ENCODE measurements around the gene NARF.

NARF gene

DNA sequence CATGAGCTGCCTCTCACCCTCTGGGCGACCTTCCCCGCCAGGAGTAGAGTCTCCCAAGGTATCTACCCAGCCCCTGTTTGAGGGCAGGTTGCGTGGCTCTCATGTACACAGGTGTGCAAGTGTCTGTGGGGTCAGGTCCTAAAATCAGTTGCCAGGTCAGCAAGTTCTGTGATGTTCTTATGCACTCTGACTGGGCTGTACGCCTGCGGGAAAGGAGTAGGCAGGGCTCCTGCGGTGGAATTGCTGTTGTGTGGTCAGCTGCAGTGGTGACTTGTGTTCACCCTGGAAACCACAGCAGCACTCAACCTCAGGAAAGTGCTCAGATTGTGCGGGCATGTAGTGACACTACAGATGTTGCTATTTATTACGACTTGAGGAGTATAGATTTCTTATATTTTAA lies 19.4 kb downstream of the NARF start:
- H3K4me3 ChIP-seq (ENCODE audit: low read depth, low read length) = no peak overlapping the region
- no peaks in the 10 kb centered on the region for H3K4me1 ChIP-seq (ENCODE audit: control insufficient read depth, insufficient read depth, low read length, unreplicated experiment)
- H3K27me3 ChIP-seq (ENCODE audit: insufficient read depth, low read length) = no peaks in the 10 kb centered on the region
- no peak overlapping the region for H3K27ac ChIP-seq (ENCODE audit: low read depth, low read length)
- no peak overlapping the region for H2AFZ ChIP-seq (ENCODE audit: low read length, unreplicated experiment)
- H3K36me3 ChIP-seq (ENCODE audit: insufficient read depth, low read length) = no peaks in the 10 kb centered on the region
- H3K79me2 ChIP-seq (ENCODE audit: control insufficient read depth, insufficient read depth, low read length, unreplicated experiment) = no peaks in the 10 kb centered on the region

DNA sequence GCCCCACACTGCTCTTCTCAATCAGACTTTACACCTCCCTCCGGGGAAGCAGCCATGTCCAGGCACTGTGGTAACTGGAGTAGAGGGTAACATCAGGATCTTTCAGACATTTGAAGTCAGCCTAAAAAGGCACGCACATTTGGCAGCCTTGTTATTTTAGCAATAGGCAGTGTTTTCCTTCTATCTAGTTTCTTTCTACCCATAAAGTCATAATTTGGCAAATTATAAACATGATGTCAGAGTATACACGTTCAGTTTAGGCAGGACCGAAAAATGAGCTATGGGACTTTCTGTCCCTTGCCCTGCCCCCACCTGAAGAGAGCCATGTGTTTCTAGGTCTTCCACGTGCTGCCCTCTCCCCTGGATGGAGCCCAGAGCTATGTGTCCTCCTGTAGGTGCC lies 21.1 kb downstream of the NARF start:
- H3K79me2 ChIP-seq (ENCODE audit: control insufficient read depth, insufficient read depth, low read length, unreplicated experiment) = no peaks in the 10 kb centered on the region
- H3K36me3 ChIP-seq (ENCODE audit: insufficient read depth, low read length) = no peaks in the 10 kb centered on the region
- H3K27ac ChIP-seq (ENCODE audit: low read depth, low read length) = no peak overlapping the region

DNA sequence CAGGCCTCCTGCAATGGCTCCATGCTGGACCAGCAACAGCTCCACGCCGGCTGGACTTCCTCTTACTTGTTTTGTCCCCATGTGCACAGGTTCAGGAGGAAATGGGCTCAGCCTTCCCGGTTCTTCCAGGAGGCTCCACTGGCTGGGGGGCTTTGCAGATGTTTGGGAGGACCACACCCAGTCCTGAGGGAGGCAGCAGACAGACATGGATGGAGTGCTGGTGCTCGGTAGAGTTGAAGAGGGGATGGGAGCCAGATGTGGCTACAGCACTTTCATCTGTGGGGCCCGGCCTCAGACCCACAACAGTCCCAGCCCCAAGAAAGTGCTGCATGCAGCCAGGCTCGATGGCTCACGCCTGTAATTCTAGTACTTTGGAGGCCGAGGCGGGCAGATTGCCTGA lies 21.8 kb downstream of the NARF start:
- H3K36me3 ChIP-seq (ENCODE audit: insufficient read depth, low read length) = no peaks in the 10 kb centered on the region
- H3K4me3 ChIP-seq (ENCODE audit: low read depth, low read length) = no peak overlapping the region
- no peaks in the 10 kb centered on the region for H3K27me3 ChIP-seq (ENCODE audit: insufficient read depth, low read length)
- H2AFZ ChIP-seq (ENCODE audit: low read length, unreplicated experiment) = no peak overlapping the region
- no peaks in the 10 kb centered on the region for H3K79me2 ChIP-seq (ENCODE audit: control insufficient read depth, insufficient read depth, low read length, unreplicated experiment)
- H3K27ac ChIP-seq (ENCODE audit: low read depth, low read length) = no peak overlapping the region
- H3K4me1 ChIP-seq (ENCODE audit: control insufficient read depth, insufficient read depth, low read length, unreplicated experiment) = no peaks in the 10 kb centered on the region

More for the DNA sequence above, 21.1 kb downstream of the NARF start:
- Histone ChIP-seq H2AFZ (ENCODE audit: low read length, unreplicated experiment) (no peak overlapping the region), H3K4me3 (ENCODE audit: low read depth, low read length) (no peak overlapping the region), H3K27me3 (ENCODE audit: insufficient read depth, low read length) (no peaks in the 10 kb centered on the region), H3K4me1 (ENCODE audit: control insufficient read depth, insufficient read depth, low read length, unreplicated experiment) (no peaks in the 10 kb centered on the region)

DNA sequence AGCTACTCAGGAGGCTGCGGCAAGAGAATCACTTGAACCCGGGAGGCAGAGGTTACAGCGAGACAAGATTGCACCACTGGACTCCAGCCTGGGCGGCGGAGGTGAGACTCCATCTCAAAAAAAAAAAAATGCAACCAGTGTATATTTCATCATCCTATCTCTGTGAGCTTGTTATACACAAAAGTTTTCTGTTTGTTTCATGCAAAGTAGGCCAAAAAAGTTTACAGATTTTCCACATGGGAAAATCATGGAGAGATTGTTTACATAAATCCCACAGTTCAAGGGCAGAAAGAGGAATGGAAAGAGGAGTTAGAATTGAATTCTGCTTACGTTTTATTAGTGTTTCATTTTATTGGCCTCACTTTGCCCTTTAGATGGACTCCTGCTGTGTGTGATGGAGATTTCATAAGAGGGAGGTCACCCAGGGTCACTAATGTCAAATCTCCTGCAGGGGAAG lies 24.7 kb downstream of the NARF start:
- Histone ChIP-seq H3K79me2 (ENCODE audit: control insufficient read depth, insufficient read depth, low read length, unreplicated experiment) (no peaks in the 10 kb centered on the region), H3K36me3 (ENCODE audit: insufficient read depth, low read length) (no peaks in the 10 kb centered on the region), H3K4me1 (ENCODE audit: control insufficient read depth, insufficient read depth, low read length, unreplicated experiment) (no peaks in the 10 kb centered on the region), H3K27ac (ENCODE audit: low read depth, low read length) (no peak overlapping the region), H3K4me3 (ENCODE audit: low read depth, low read length) (no peak overlapping the region), H3K27me3 (ENCODE audit: insufficient read depth, low read length) (no peaks in the 10 kb centered on the region), H2AFZ (ENCODE audit: low read length, unreplicated experiment) (no peak overlapping the region)

DNA sequence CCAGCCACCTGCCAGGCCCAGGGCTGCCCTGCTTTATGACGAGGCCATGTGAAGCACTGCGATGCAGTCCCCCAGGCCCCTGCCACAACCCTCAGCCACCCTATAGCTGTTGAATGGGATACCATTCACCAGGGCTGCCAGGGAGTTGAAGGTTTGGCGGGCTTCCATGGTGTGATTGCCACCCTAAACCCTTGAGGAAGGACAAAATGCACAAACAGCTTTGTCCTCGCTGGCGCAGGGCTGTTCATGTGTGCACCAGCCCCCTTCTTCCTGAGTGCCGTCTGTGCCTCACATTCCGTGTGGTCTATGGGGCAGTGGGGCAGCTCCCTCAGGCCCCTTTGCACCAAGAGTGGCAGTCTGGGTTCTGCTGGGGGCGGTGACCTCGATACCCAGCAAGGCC lies 25.3 kb downstream of the NARF start:
- H3K4me1 ChIP-seq (ENCODE audit: control insufficient read depth, insufficient read depth, low read length, unreplicated experiment) = no peaks in the 10 kb centered on the region
- H3K4me3 ChIP-seq (ENCODE audit: low read depth, low read length) = no peak overlapping the region
- H3K27ac ChIP-seq (ENCODE audit: low read depth, low read length) = no peak overlapping the region
- no peaks in the 10 kb centered on the region for H3K27me3 ChIP-seq (ENCODE audit: insufficient read depth, low read length)
- H3K36me3 ChIP-seq (ENCODE audit: insufficient read depth, low read length) = no peaks in the 10 kb centered on the region
- H3K79me2 ChIP-seq (ENCODE audit: control insufficient read depth, insufficient read depth, low read length, unreplicated experiment) = no peaks in the 10 kb centered on the region
- no peak overlapping the region for H2AFZ ChIP-seq (ENCODE audit: low read length, unreplicated experiment)

DNA sequence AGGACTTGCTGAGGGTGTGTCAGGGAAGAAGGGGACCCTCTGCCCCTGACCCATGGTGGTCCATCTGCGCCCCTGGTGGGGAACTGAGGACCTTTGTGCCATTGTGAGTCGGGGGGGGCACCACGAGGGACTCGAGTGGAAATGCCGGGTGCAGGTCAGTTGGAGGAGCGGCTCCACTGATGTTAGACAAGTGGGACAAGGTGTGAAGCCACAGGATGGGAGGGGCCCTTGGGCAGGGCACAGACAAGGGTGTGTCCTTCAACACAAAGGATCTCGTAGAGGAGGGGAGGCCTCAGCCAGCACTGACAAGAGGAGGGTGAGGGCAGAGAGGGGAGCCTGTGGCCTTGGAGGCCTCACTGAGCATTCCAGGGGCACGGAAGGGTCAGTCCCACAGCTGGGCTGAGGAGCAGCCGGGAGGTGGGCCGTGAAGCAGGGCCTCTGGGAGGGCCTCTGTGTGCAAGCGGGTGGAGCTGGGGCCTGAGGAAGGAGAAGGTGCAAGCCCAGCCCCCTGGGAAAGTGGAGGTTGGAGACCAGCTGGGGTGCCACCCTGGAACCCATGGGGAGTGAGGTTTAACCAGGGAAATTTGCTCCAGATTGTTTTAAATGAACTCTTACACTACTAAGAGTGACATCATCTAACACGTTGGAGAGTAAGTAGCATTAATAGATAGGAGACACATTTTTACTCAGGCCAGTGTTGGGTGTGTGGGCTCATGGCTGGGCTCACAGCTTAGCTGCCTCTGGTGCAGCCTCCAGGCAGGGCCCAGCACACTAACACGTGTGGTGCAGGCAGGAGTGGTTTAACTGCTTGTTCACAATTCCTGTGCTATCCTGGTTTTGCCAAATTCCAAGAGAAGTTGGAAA lies 27.9 kb downstream of the NARF start:
- H2AFZ ChIP-seq (ENCODE audit: low read length, unreplicated experiment) = no peak overlapping the region
- H3K27ac ChIP-seq (ENCODE audit: low read depth, low read length) = no peak overlapping the region
- no peak overlapping the region for H3K4me3 ChIP-seq (ENCODE audit: low read depth, low read length)
- no peaks in the 10 kb centered on the region for H3K4me1 ChIP-seq (ENCODE audit: control insufficient read depth, insufficient read depth, low read length, unreplicated experiment)
- H3K36me3 ChIP-seq (ENCODE audit: insufficient read depth, low read length) = no peaks in the 10 kb centered on the region
- no peaks in the 10 kb centered on the region for H3K27me3 ChIP-seq (ENCODE audit: insufficient read depth, low read length)
- no peaks in the 10 kb centered on the region for H3K79me2 ChIP-seq (ENCODE audit: control insufficient read depth, insufficient read depth, low read length, unreplicated experiment)

DNA sequence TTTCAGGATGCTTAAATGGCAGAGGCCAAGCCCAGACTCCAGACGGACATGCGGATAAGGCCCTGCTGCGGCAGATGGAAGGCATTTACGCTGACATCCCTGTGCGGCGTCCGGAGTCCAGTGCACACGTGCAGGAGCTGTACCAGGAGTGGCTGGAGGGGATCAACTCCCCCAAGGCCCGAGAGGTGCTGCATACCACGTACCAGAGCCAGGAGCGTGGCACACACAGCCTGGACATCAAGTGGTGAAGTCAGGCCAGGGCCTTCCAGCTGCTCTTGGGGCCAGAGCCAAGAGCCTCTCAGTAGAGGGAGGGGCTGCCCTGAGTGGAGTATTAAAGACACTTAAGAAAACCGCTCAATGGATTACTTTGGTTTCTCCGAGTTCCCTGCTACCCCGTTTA lies 29.4 kb downstream of the NARF start:
- Histone ChIP-seq H3K79me2 (ENCODE audit: control insufficient read depth, insufficient read depth, low read length, unreplicated experiment) (no peaks in the 10 kb centered on the region), H3K4me1 (ENCODE audit: control insufficient read depth, insufficient read depth, low read length, unreplicated experiment) (peaks cover 9% of the 10 kb centered on the region), H3K4me3 (ENCODE audit: low read depth, low read length) (no peak overlapping the region), H3K27ac (ENCODE audit: low read depth, low read length) (no peak overlapping the region), H3K27me3 (ENCODE audit: insufficient read depth, low read length) (no peaks in the 10 kb centered on the region), H2AFZ (ENCODE audit: low read length, unreplicated experiment) (no peak overlapping the region), H3K36me3 (ENCODE audit: insufficient read depth, low read length) (no peaks in the 10 kb centered on the region)

DNA sequence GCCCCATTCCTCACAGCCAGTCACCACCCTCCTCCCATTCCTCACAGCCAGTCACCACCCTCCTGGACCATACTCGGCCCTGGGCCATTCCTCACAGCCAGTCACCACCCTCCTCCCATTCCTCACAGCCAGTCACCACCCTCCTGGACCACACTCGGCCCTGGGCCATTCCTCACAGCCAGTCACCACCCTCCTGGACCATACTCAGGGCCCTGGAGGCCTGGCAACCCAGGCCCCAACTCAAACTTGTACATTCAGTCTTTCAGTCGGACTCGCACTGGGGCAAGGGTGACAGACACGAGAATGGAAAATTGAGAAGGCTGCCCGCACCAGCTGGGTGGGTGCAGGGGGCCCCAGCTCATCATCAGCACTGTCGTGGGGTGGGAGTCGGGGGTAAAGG lies 30.6 kb downstream of the NARF start:
- no peak overlapping the region for H3K27ac ChIP-seq (ENCODE audit: low read depth, low read length)

DNA sequence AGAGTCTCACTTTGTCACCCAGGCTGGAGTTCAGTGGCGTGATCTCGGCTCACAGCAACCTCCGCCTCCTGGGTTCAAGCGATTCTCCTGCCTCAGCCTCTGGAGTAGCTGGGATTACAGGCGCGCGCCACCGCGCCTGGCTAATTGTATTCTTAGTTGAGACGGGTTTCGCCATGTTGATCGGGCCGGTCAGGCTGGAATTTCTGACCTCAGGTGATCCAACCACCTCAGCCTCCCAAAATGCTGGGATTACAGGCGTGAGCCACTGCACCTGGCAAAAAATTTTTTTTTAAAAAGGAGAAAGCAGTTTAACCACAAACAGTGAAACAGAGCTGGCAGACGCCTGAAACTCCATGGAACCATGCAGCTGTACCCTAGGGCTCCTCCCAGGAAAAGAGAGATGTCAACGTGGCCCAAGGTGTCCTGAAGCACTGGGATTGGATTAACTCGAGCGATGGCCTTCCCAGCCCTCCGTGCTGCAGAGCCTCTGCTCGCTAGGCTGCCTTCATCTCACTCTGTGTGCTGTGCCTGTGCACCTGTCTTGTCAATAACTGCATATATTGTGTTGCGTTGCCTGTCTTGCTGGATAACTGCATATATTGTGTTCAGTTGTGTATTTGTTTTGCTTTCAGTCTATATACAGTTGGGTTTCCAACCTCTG lies 31.4 kb downstream of the NARF start:
- no peaks in the 10 kb centered on the region for H3K79me2 ChIP-seq (ENCODE audit: control insufficient read depth, insufficient read depth, low read length, unreplicated experiment)
- H2AFZ ChIP-seq (ENCODE audit: low read length, unreplicated experiment) = no peak overlapping the region
- H3K4me3 ChIP-seq (ENCODE audit: low read depth, low read length) = no peak overlapping the region
- H3K36me3 ChIP-seq (ENCODE audit: insufficient read depth, low read length) = no peaks in the 10 kb centered on the region
- peaks cover 15% of the 10 kb centered on the region for H3K4me1 ChIP-seq (ENCODE audit: control insufficient read depth, insufficient read depth, low read length, unreplicated experiment)
- no peaks in the 10 kb centered on the region for H3K27me3 ChIP-seq (ENCODE audit: insufficient read depth, low read length)
- no peak overlapping the region for H3K27ac ChIP-seq (ENCODE audit: low read depth, low read length)

More for the DNA sequence above, 30.6 kb downstream of the NARF start:
- Histone ChIP-seq H3K36me3 (ENCODE audit: insufficient read depth, low read length) (no peaks in the 10 kb centered on the region), H3K79me2 (ENCODE audit: control insufficient read depth, insufficient read depth, low read length, unreplicated experiment) (no peaks in the 10 kb centered on the region), H3K4me1 (ENCODE audit: control insufficient read depth, insufficient read depth, low read length, unreplicated experiment) (peaks cover 15% of the 10 kb centered on the region), H3K4me3 (ENCODE audit: low read depth, low read length) (no peak overlapping the region), H2AFZ (ENCODE audit: low read length, unreplicated experiment) (no peak overlapping the region), H3K27me3 (ENCODE audit: insufficient read depth, low read length) (no peaks in the 10 kb centered on the region)

DNA sequence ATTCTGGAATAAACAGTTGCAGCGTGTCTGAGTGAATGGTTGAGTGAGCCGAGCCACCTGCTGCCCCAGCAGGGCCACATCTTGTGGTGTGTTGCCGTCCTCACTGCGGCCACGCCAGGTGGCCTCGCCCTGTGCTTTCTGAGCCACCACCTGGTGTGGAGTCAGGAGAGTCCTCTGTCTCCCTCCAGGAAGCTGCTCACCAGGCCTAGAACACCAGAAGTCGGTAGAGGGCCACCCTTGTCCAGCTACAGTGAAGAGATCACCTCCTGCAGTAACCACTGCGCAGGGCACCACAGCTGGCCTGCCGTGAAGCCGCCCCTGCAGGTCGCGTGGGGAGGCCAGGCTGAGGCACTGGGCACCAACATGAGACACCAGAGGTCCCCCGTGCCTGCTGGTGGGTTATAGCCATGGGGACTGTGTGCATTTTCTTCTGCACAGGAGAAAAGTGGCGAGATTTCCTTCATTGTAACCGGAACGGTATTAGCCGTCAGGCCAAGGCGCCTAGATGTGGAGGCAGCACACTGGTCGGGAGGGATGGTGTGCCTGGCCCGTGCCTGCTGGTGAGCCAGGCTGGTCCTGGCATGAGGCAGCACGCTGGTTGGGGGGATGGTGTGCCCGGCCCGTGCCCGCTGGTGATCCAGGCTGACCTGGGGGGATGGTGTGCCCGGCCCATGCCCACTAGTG lies 32.1 kb downstream of the NARF start:
- Histone ChIP-seq H3K27ac (ENCODE audit: low read depth, low read length) (no peak overlapping the region), H2AFZ (ENCODE audit: low read length, unreplicated experiment) (no peak overlapping the region), H3K79me2 (ENCODE audit: control insufficient read depth, insufficient read depth, low read length, unreplicated experiment) (no peaks in the 10 kb centered on the region), H3K27me3 (ENCODE audit: insufficient read depth, low read length) (no peaks in the 10 kb centered on the region), H3K4me3 (ENCODE audit: low read depth, low read length) (no peak overlapping the region), H3K36me3 (ENCODE audit: insufficient read depth, low read length) (no peaks in the 10 kb centered on the region), H3K4me1 (ENCODE audit: control insufficient read depth, insufficient read depth, low read length, unreplicated experiment) (peaks cover 15% of the 10 kb centered on the region)
